CD4-positive, alpha-beta T cell treated with Interleukin-2 at 100 ng/mL for 4 hours (primary cell): ENCODE measurements around the gene ADK.
"Not testable (repeated sequence)": the region's sequence is repeated elsewhere in the genome, so short reads cannot be mapped to it uniquely, and the experiment has no call there.

Experiments used
- DNase-seq: peaks from one replicate; pipeline ENCODE4 v3.0.0-alpha.2; 2020; ENCODE audit warnings: low spot score

Gene ADK

GRCh38 chr10:74491014-74491413 is 340.0 kb downstream of the ADK start:
- no peak for DNase-seq

- DNase-seq: not testable (repeated sequence)
Measured at GRCh38 chr10:74496276-74496675, 345.3 kb downstream of the ADK start.

GRCh38 chr10:74498664-74499063 is 347.6 kb downstream of the ADK start:
- not testable (repeated sequence) for DNase-seq

GRCh38 chr10:74500026-74500704 is 349.1 kb downstream of the ADK start:
- DNase-seq: no peak

GRCh38 chr10:74500816-74501215 is 349.8 kb downstream of the ADK start:
- DNase-seq: no peak

- peak; percentile 1 for DNase-seq
Measured at GRCh38 chr10:74502963-74503608, 352.1 kb downstream of the ADK start.

- no peak for DNase-seq
Measured at GRCh38 chr10:74507951-74508350, 356.9 kb downstream of the ADK start.

GRCh38 chr10:74510594-74510993 is 359.6 kb downstream of the ADK start:
- DNase-seq: no peak

GRCh38 chr10:74511051-74511450 is 360.0 kb downstream of the ADK start:
- no peak for DNase-seq

- DNase-seq: no peak
Measured at GRCh38 chr10:74514322-74514721, 363.3 kb downstream of the ADK start.

GRCh38 chr10:74518061-74518460 is 367.0 kb downstream of the ADK start:
- no peak for DNase-seq

GRCh38 chr10:74521526-74521925 is 370.5 kb downstream of the ADK start:
- DNase-seq: no peak

GRCh38 chr10:74523199-74523598 is 372.2 kb downstream of the ADK start:
- no peak for DNase-seq

GRCh38 chr10:74525885-74526284 is 374.9 kb downstream of the ADK start:
- DNase-seq: no peak

- not testable (repeated sequence) for DNase-seq
Measured at GRCh38 chr10:74527611-74528010, 376.6 kb downstream of the ADK start.

GRCh38 chr10:74529205-74529604 is 378.2 kb downstream of the ADK start:
- DNase-seq: no peak

- DNase-seq: no peak
Measured at GRCh38 chr10:74530981-74531380, 380.0 kb downstream of the ADK start.

- no peak for DNase-seq
Measured at GRCh38 chr10:74539317-74539716, 388.3 kb downstream of the ADK start.

- no peak for DNase-seq
Measured at GRCh38 chr10:74541375-74541774, 390.4 kb downstream of the ADK start.

- no peak for DNase-seq
Measured at GRCh38 chr10:74542077-74542476, 391.1 kb downstream of the ADK start.

- no peak for DNase-seq
Measured at GRCh38 chr10:74543276-74543675, 392.3 kb downstream of the ADK start.

- DNase-seq: no peak
Measured at GRCh38 chr10:74544106-74544505, 393.1 kb downstream of the ADK start.

- DNase-seq: no peak
Measured at GRCh38 chr10:74548676-74549075, 397.7 kb downstream of the ADK start.
